SW 1271 (cell line): ENCODE measurements around the gene SLC30A9.

Source experiments
- DNase-seq, 2 experiments: peaks; one replicate each; lab custom pipeline; 2025; lab: John Stamatoyannopoulos, UW

The SLC30A9 gene

GRCh38 chr4:42136371-42136770, 146.0 kb downstream of the SLC30A9 start:
- no peak for DNase-seq
